Upper lobe of left lung (tissue), 4 donors: ENCODE measurements around the gene CLIP2.

Experiments
- EP300 ChIP-seq, 4 donors: sonication (generic); formaldehyde crosslinking; IDR thresholded peaks; one replicate each; pipeline ENCODE4 v1.5.1; 2017; ENCODE audit warnings: antibody characterized with exemption in 4 of 4, control low read depth in 2 of 4
- POLR2AphosphoS5 ChIP-seq, 2 donors: sonication (generic); formaldehyde crosslinking; IDR thresholded peaks; one replicate each; pipeline ENCODE4 v1.5.1; 2017; ENCODE audit warnings: antibody characterized with exemption in 2 of 2

- TF ChIP-seq POLR2AphosphoS5 (IDR thresholded peaks at IDR 0.05): no peak
- TF ChIP-seq EP300 (IDR thresholded peaks at IDR 0.05): no peak
Measured at GRCh38 chr7:74449809-74450397, 160.7 kb downstream of the CLIP2 start.
